H1 (cell line): ENCODE data around the gene ISM1.

ENCODE experiments used
- BRCA1 ChIP-seq: IDR thresholded peaks from 2 replicates; pipeline ENCODE4 v1.6.1; 2012; ENCODE audit warnings: low read depth, low read length, improper control_type of control experiment
- CTCF ChIP-seq, 3 experiments: IDR thresholded peaks; 1 replicate in 2 of 3; 2 replicates in 1 of 3; pipeline versions ENCODE4 v1.5.1 to v1.6.1; 2011; ENCODE audit warnings: low read length in 3 of 3, mild to moderate bottlenecking in 3 of 3, inconsistent platforms in 2 of 3, low read depth in 1 of 3, moderate library complexity in 1 of 3; ENCODE audit not compliant: insufficient read depth in 1 of 3; ENCODE audit errors: control extremely low read depth in 1 of 3
- GABPA ChIP-seq: IDR thresholded peaks from 2 replicates; pipeline ENCODE4 v1.6.1; 2011; ENCODE audit warnings: mild to moderate bottlenecking, low read length, moderate library complexity, borderline replicate concordance; ENCODE audit not compliant: insufficient read depth

- TF ChIP-seq BRCA1, result no peak
- no peak for TF ChIP-seq CTCF (IDR thresholded peaks at IDR 0.05; ENCODE audit: control extremely low read depth in 1 of 3, insufficient read depth in 1 of 3, low read depth in 1 of 3, low read length in 3 of 3)
- no peak for TF ChIP-seq GABPA
Observed at GRCh38 chr20:13251904-13252297, 30.8 kb downstream of the ISM1 start.
